Activated naive CD4-positive, alpha-beta T cell treated with anti-CD3 and anti-CD28 coated beads, Interleukin-2, amount 10 ng/mL, durations not matched to agents 7 days and 5 days (primary cell): ENCODE measurements around the gene PELI3.

ENCODE experiments used
- CTCF ChIA-PET: fragments of 350-600 bp; sonication (Branson Sonifier 250); formaldehyde crosslinking; loops from one replicate; lab custom pipeline; 2021; ENCODE audit warnings: antibody characterized with exemption; lab: Charles Lee
- DNase-seq: peaks from one replicate; pipeline ENCODE4 v3.0.0-alpha.2; 2020
- H3K27ac Mint-ChIP-seq: one replicate; pipeline ENCODE4 v1.8.0; 2021; ENCODE audit warnings: mild to moderate bottlenecking, moderate library complexity, mixed read lengths
- H3K27me3 Mint-ChIP-seq: one replicate; pipeline ENCODE4 v1.8.0; 2021; ENCODE audit warnings: mild to moderate bottlenecking, mixed read lengths
- H3K36me3 Mint-ChIP-seq: one replicate; pipeline ENCODE4 v1.8.0; 2021; ENCODE audit warnings: mixed read lengths
- H3K4me1 Mint-ChIP-seq: one replicate; pipeline ENCODE4 v1.8.0; 2021; ENCODE audit warnings: mixed read lengths
- H3K4me3 Mint-ChIP-seq: one replicate; pipeline ENCODE4 v1.8.0; 2021; ENCODE audit warnings: mild to moderate bottlenecking, moderate library complexity, mixed read lengths
- H3K9me3 Mint-ChIP-seq: one replicate; pipeline ENCODE4 v1.8.0; 2021; ENCODE audit warnings: mixed read lengths

PELI3 gene

GRCh38 chr11:66488957-66489356, 22.3 kb downstream of the PELI3 start:
- CTCF ChIA-PET, result interaction anchor here (1.1 kb wide), 1 partner anchor 92 kb away, joined by 3 read pairs; no protein-coding TSS in a partner anchor

DNA sequence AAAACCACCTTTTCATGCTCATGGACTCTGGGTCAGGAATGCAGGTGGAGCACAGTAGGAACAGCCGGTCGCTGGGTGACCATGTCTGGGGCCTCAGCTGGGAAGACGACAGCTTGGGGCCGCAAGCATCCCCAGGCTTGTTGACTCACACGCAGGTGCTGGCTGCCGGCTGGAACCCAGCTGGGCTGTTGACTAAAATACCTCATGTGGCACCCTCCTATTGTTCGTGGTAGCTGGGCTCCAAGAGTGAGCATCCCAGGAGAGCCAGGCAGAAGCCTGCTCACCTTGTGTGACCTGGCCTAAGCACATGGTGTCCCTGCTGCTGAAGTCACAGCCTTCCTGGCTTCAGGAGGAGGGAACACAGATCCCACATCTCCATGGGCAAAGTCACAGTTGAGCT, 22.9 kb downstream of the PELI3 start:
- H3K27me3 Mint-ChIP-seq, result no peaks in the 10 kb centered on the region
- H3K27ac Mint-ChIP-seq, result no peak overlapping the region
- no peak overlapping the region for H3K4me3 Mint-ChIP-seq
- peaks cover 20% of the 10 kb centered on the region for H3K36me3 Mint-ChIP-seq
- no peaks in the 10 kb centered on the region for H3K9me3 Mint-ChIP-seq
- CTCF ChIA-PET, result interaction anchor here (0.7 to 1.1 kb wide), 2 partner anchors 91 to 104 kb away, joined by 3 read pairs; no protein-coding TSS in a partner anchor
- no peaks in the 10 kb centered on the region for H3K4me1 Mint-ChIP-seq
- no peak for DNase-seq

More at GRCh38 chr11:66488957-66489356, 22.3 kb downstream of the PELI3 start:
- Mint-ChIP-seq H3K27ac (no peak overlapping the region), H3K4me1 (no peaks in the 10 kb centered on the region), H3K4me3 (no peak overlapping the region), H3K9me3 (no peaks in the 10 kb centered on the region), H3K36me3 (peaks cover 20% of the 10 kb centered on the region), H3K27me3 (no peaks in the 10 kb centered on the region)
- no peak for DNase-seq

- H3K27me3 Mint-ChIP-seq, result no peaks in the 10 kb centered on the region
- H3K27ac Mint-ChIP-seq, result no peak overlapping the region
- CTCF ChIA-PET, result interaction anchor here (0.8 to 2.3 kb wide), 4 partner anchors 10 to 187 kb away, joined by 3 to 8 read pairs (median 4); partner anchors contain the start of gene RBM4B
- no peaks in the 10 kb centered on the region for H3K9me3 Mint-ChIP-seq
- no peak for DNase-seq
- peaks cover 20% of the 10 kb centered on the region for H3K36me3 Mint-ChIP-seq
- no peak overlapping the region for H3K4me3 Mint-ChIP-seq
- H3K4me1 Mint-ChIP-seq, result no peaks in the 10 kb centered on the region
These were observed 24.7 kb downstream of the PELI3 start for GRCh38 chr11:66491315-66491935.

DNA sequence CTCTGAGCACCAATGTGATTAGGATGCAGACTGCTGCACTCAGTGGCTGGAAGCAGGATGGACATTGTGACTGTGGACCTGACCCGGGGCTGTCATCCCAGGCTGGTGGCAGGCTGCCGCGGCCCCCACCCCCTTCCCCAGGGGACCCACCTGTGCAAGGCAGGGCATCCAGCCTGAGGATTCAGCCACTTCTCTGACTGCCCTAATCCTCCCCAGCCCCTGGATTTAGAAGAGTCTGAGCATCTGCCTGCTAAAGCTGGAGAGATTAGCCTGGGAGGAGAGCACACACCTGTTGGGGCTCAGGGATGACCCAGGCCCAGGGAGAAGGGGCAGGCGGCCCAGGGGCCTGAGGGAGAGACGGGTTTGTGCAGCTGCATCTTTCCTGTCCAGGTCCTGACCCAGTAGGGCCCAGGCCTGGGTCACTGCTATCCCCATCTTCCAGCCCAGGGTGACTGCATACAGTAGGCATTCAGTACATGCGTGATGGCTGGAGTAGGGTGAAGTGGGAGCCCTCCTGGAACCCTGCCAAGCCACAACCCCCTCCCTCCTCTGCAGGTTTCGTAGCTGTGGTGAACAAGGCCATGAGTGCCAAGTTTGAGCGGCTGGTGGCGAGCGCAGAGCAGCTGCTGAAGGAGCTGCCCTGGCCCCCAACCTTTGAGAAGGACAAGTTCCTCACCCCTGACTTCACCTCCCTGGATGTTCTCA, 25.6 kb downstream of the PELI3 start:
- CTCF ChIA-PET, result interaction anchor here (1.0 to 2.3 kb wide), 3 partner anchors 9 to 186 kb away, joined by 3 to 8 read pairs (median 4); partner anchors contain the start of gene RBM4B
- Mint-ChIP-seq H3K4me3 (no peak overlapping the region), H3K27me3 (no peaks in the 10 kb centered on the region), H3K9me3 (no peaks in the 10 kb centered on the region), H3K27ac (no peak overlapping the region), H3K36me3 (peaks cover 28% of the 10 kb centered on the region), H3K4me1 (no peaks in the 10 kb centered on the region)
- DNase-seq, result no peak

DNA sequence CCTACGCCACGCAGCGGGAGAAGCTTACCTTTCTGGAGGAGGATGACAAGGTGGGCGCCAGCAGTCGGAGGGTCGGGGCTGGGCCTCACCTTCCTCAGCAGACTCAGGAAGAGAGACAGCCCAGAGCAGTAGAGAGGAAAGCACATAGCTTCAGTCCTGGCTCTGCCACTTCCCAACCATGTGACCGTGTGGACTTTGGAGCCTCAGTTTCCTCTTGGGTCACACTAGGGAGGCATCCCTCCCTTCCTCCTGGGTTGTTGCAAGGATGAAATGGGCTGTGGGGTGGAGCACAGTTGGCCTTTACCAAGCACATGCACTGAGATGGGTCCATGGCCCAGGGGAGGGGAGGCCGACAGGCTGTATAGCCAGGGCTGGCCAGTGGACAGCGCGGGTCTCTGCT, 26.4 kb downstream of the PELI3 start:
- no peaks in the 10 kb centered on the region for H3K4me1 Mint-ChIP-seq

DNA sequence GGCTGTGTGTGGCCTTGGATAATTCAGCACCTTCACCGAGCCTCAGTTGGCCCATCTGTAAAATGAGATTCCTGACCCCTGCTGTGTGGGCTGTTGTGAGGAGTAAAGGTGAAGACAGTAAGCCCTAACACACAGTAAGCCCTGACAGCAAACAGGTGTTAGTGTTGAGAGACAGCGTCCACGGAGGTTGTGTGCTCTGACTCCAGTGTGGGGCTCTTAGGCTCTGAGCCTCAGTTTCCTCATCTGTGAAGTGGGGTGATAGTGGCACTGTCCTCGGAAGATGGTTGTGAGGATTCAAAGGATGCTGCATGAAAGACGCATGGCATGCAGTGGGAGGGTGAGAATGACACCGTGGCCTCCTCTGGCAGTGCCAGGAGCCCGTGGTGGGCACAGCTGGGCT, 27.8 kb downstream of the PELI3 start:
- no peak overlapping the region for H3K27ac Mint-ChIP-seq
- no peak overlapping the region for H3K4me3 Mint-ChIP-seq
- no peak for DNase-seq
- no peaks in the 10 kb centered on the region for H3K27me3 Mint-ChIP-seq
- no peaks in the 10 kb centered on the region for H3K4me1 Mint-ChIP-seq
- no peaks in the 10 kb centered on the region for H3K9me3 Mint-ChIP-seq
- peaks cover 22% of the 10 kb centered on the region for H3K36me3 Mint-ChIP-seq
- CTCF ChIA-PET, result no interaction called here

More for the DNA sequence above, 26.4 kb downstream of the PELI3 start:
- Mint-ChIP-seq H3K4me3 (no peak overlapping the region), H3K9me3 (no peaks in the 10 kb centered on the region), H3K27ac (no peak overlapping the region), H3K27me3 (no peaks in the 10 kb centered on the region), H3K36me3 (peaks cover 25% of the 10 kb centered on the region)
- no peak for DNase-seq
- CTCF ChIA-PET, result interaction anchor here (2.3 kb wide), 1 partner anchor 9 kb away, joined by 8 read pairs; no protein-coding TSS in a partner anchor

DNA sequence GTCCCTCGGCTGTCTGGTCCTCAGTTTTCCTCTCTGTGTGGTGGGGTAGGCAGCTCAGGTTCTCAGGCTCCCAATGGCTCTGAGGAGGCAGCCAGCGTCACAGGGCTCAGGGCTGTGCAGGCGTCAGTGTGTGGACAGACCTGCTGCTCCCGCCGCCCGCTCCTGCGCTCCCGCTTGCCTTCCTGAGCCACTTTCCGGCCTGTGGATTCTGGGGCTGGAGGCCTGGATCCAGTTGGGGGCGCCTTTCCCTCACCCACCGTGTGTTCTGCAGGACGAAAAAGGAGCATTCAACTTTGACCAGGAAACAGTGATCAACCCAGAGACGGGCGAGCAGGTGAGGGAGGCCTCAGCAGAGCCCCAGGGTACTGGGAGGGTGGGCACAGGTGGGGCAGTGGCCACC, 28.2 kb downstream of the PELI3 start:
- CTCF ChIA-PET, result no interaction called here
- no peaks in the 10 kb centered on the region for H3K27me3 Mint-ChIP-seq
- no peak overlapping the region for H3K27ac Mint-ChIP-seq
- H3K36me3 Mint-ChIP-seq, result peaks cover 22% of the 10 kb centered on the region
- H3K4me3 Mint-ChIP-seq, result no peak overlapping the region
- H3K4me1 Mint-ChIP-seq, result no peaks in the 10 kb centered on the region
- no peak for DNase-seq
- H3K9me3 Mint-ChIP-seq, result no peaks in the 10 kb centered on the region

- peaks cover 21% of the 10 kb centered on the region for H3K36me3 Mint-ChIP-seq
- CTCF ChIA-PET, result no interaction called here
- no peaks in the 10 kb centered on the region for H3K4me1 Mint-ChIP-seq
- H3K27me3 Mint-ChIP-seq, result no peaks in the 10 kb centered on the region
- H3K27ac Mint-ChIP-seq, result no peak overlapping the region
- DNase-seq, result peak; percentile 38
- no peaks in the 10 kb centered on the region for H3K9me3 Mint-ChIP-seq
- no peak overlapping the region for H3K4me3 Mint-ChIP-seq
These were observed 28.7 kb downstream of the PELI3 start for GRCh38 chr11:66495401-66495854.

- Mint-ChIP-seq H3K27me3 (no peaks in the 10 kb centered on the region), H3K36me3 (peaks cover 26% of the 10 kb centered on the region), H3K4me1 (no peaks in the 10 kb centered on the region), H3K9me3 (no peaks in the 10 kb centered on the region), H3K4me3 (no peak overlapping the region), H3K27ac (no peak overlapping the region)
- CTCF ChIA-PET, result interaction anchor here (0.6 kb wide), 1 partner anchor 980 kb away, joined by 3 read pairs; no protein-coding TSS in a partner anchor
- no peak for DNase-seq
These were observed 30.5 kb downstream of the PELI3 start for GRCh38 chr11:66497206-66497605.

DNA sequence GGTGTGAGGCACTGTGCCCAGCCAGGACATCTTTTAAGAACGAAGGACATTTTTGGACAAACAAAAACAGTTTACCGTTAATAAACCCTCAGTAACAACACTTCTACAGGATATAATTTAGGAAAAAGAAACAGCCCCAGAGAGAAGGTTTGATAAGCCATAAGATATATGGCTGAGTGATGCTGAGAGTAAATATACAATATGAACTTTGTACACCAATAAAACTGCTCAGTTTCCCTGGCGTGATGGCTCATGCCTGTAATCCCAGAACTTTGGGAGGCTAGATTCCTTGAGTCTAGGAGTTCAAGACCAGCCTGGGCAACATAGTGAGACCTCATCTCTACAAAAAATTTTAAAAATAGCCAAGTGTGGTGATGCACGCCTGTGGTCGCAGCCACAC, 31.8 kb downstream of the PELI3 start:
- H3K36me3 Mint-ChIP-seq, result peaks cover 23% of the 10 kb centered on the region
- no peaks in the 10 kb centered on the region for H3K9me3 Mint-ChIP-seq
- no peaks in the 10 kb centered on the region for H3K27me3 Mint-ChIP-seq
- no peak for DNase-seq
- CTCF ChIA-PET, result no interaction called here
- no peak overlapping the region for H3K4me3 Mint-ChIP-seq
- no peak overlapping the region for H3K27ac Mint-ChIP-seq
- H3K4me1 Mint-ChIP-seq, result no peaks in the 10 kb centered on the region

- no peak overlapping the region for H3K4me3 Mint-ChIP-seq
- peaks cover 26% of the 10 kb centered on the region for H3K36me3 Mint-ChIP-seq
- CTCF ChIA-PET, result interaction anchor here (1.4 kb wide), 1 partner anchor 14 kb away, joined by 3 read pairs; no protein-coding TSS in a partner anchor
- no peak for DNase-seq
- H3K27me3 Mint-ChIP-seq, result no peaks in the 10 kb centered on the region
- no peak overlapping the region for H3K27ac Mint-ChIP-seq
- H3K4me1 Mint-ChIP-seq, result peaks cover 14% of the 10 kb centered on the region
- H3K9me3 Mint-ChIP-seq, result no peaks in the 10 kb centered on the region
These were observed 38.6 kb downstream of the PELI3 start for GRCh38 chr11:66505276-66505816.

DNA sequence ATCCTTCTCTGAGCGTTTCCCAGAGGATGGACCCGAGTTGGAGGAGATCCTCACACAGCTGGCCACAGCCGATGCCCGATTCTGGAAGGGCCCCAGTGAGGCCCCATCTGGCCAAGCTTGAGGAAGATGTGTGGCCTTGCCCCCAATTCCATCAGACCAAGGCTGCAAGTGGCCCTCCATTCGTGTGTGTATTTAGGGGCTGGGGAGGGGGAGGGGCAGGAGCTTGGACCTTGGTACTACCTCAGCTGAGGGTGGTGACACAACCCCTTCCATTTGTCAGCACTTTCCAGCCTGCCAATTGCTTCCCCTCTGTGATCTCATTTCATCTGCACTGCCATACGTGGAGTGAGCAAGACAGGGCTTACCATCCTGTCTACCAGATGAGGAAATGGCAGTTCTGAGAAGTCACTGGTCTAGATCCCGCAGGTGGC, 42.4 kb downstream of the PELI3 start:
- peaks cover 16% of the 10 kb centered on the region for H3K36me3 Mint-ChIP-seq
- no peaks in the 10 kb centered on the region for H3K27me3 Mint-ChIP-seq
- DNase-seq, result no peak
- peak overlapping the region; percentile 77 for H3K27ac Mint-ChIP-seq
- peaks cover 25% of the 10 kb centered on the region for H3K4me1 Mint-ChIP-seq
- H3K4me3 Mint-ChIP-seq, result no peak overlapping the region
- no peaks in the 10 kb centered on the region for H3K9me3 Mint-ChIP-seq
- CTCF ChIA-PET, result interaction anchor here (1.1 kb wide), 1 partner anchor 123 kb away, joined by 3 read pairs; no protein-coding TSS in a partner anchor

DNA sequence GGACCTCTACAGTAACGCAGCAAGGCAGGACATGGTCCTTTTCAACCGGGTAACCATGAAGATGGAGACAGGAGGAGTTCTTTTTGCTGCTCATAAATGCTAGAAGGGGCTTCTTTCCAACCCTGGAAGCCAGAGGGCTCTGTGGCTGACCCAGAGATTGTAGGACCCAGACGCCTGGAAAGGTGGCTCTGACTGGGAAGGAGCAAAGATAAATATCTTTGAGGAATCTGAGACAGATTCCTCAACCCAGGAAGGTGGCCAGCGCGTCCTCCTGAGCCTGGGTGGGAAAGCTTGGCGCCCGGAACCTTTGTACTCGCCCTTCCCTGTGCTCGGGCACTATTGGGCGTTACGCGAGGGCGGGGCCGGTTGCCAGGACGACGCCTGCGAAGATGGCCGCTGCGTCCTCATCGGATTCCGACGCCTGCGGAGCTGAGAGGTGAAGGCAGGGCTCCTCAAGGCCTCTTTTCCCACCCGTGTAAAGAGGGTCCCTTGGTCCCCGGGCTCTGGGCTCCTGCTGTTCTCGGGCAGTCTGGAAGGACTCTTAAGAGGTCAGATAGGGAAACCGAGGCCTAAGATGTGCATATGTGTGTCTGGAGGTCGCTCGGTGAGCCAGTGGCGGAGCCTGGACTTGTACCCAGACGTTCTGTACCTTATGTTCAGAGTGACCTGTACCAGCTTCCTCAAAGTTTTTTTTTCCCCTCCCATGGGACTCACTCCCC, 43.7 kb downstream of the PELI3 start, which contains the start of gene BBS1:
Gene BBS1 (plus strand): TSS at position 365 of the 719 bp plus-strand sequence. CDS start 25 bp downstream, at position 390.
- CTCF ChIA-PET, result interaction anchor here (0.7 to 1.1 kb wide), 3 partner anchors 72 to 169 kb away, joined by 3 to 5 read pairs (median 3); partner anchors contain the start of gene MRPL11
- no peaks in the 10 kb centered on the region for H3K9me3 Mint-ChIP-seq
- H3K27me3 Mint-ChIP-seq, result no peaks in the 10 kb centered on the region
- peak within 1 kb of the TSS; percentile 89 for H3K4me3 Mint-ChIP-seq
- DNase-seq, result peak; percentile 88
- peaks cover 14% of the 10 kb centered on the region for H3K36me3 Mint-ChIP-seq
- H3K27ac Mint-ChIP-seq, result peak within 1 kb of the TSS; percentile 77
- peaks cover 25% of the 10 kb centered on the region for H3K4me1 Mint-ChIP-seq
